ENCODE data around the gene GRIN2A. TPM values are rescaled to one million over a fixed set of nuclear protein-coding genes. Genes with fewer than 3 reads are reported as not detected.

The GRIN2A gene
- polyA plus RNA-seq, 1 donor from 2014 or later, result 0.11 TPM

DNA sequence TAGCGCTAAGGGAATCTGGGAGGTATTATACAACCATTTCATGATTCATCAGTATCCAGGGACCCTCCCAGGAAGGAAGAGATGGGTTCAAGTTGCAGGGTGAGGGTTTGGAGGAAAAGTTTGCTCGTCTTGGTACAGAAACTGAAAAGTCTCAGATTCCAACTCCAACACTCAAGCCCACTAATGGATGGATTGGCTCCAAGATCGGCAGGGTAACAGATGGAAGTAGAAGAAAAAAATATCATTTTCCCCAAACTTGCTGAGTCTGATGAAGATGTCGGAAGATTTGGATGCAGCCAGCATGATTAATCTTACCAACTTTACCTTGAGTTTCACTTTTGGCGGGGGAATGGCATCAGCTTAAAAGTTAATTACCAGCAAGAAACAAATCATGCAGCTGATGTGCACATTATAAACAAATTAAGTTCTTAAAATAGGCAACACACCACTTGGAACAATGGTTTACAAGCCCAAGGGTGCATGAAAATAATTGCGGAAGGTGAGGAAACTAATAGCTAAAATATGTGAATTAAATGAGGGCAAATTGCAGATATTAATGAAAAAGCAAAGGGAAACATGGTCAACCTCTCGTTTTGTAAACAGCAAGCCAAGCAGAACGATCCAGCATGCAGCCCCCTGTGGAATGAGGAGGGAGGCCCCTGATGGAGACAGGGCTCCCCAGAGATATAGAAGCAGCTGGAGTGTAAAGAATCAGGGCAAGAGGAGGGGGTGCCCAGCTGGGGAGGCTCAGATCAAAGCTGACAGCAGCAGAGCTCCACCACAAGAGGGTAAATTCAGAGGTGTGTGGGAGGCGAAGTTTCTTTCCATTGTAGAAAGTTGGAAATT lies 44.1 kb upstream of the GRIN2A start:
- no peak for TF ChIP-seq SMC3 (conservative IDR thresholded peaks at IDR 0.05; ENCODE audit: poor library complexity)
- Histone ChIP-seq H3K27ac (ENCODE audit: low read length) (no peak overlapping the region), H3K4me3 (ENCODE audit: low read length) (no peak overlapping the region)

DNA sequence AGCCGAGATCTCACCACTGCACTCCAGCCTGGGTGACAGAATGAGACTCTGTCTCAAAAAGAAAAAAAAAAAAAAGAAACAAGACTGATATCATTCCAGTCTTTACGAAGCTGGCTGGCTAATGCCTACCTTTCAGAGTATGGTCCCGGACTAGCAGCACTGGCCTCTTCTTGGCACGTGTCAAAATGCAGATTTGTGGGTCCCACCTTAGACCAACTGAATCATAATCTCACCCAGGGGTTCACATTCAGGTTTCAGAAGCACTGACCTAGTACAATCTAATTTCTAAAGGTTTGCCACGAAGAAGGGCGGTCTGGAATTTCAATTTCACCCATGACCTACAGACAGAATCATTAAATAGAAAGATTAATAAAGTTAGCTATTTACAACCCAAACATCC lies 43.4 kb upstream of the GRIN2A start:
- Histone ChIP-seq H3K27ac (ENCODE audit: low read length) (no peak overlapping the region), H3K36me3 (ENCODE audit: insufficient read depth, low read length) (no peaks in the 10 kb centered on the region), H4K20me1 (ENCODE audit: insufficient read depth) (no peaks in the 10 kb centered on the region), H3K9ac (ENCODE audit: low read length) (no peak overlapping the region), H2AFZ (ENCODE audit: low read depth, low read length) (no peak overlapping the region), H3F3A (ENCODE audit: insufficient read depth, low read length, poor library complexity, severe bottlenecking) (no peaks in the 10 kb centered on the region), H3K4me3 (ENCODE audit: low read length) (no peak overlapping the region), H3K9me3 (ENCODE audit: low read length) (no peaks in the 10 kb centered on the region), H3K9me2 (ENCODE audit: insufficient read depth, low read length) (no peaks in the 10 kb centered on the region), H3K27me3 (ENCODE audit: insufficient read depth, low read depth, low read length) (no peaks in the 10 kb centered on the region), H3K79me2 (replicated peaks; ENCODE audit: insufficient read depth, low read length) (no peaks in the 10 kb centered on the region), H3K4me2 (ENCODE audit: low read length) (no peak overlapping the region)
- TF ChIP-seq SMC3 (conservative IDR thresholded peaks at IDR 0.05; ENCODE audit: poor library complexity) (no peak), RAD21 (conservative IDR thresholded peaks at IDR 0.05) (no peak), EP300 (conservative IDR thresholded peaks at IDR 0.05; ENCODE audit: poor library complexity, severe bottlenecking) (no peak), TAF1 (IDR thresholded peaks at IDR 0.05; ENCODE audit: low read depth) (no peak), MXI1 (conservative IDR thresholded peaks at IDR 0.05; ENCODE audit: poor library complexity, severe bottlenecking) (no peak)
- TF ChIP-seq, protein P1, sequence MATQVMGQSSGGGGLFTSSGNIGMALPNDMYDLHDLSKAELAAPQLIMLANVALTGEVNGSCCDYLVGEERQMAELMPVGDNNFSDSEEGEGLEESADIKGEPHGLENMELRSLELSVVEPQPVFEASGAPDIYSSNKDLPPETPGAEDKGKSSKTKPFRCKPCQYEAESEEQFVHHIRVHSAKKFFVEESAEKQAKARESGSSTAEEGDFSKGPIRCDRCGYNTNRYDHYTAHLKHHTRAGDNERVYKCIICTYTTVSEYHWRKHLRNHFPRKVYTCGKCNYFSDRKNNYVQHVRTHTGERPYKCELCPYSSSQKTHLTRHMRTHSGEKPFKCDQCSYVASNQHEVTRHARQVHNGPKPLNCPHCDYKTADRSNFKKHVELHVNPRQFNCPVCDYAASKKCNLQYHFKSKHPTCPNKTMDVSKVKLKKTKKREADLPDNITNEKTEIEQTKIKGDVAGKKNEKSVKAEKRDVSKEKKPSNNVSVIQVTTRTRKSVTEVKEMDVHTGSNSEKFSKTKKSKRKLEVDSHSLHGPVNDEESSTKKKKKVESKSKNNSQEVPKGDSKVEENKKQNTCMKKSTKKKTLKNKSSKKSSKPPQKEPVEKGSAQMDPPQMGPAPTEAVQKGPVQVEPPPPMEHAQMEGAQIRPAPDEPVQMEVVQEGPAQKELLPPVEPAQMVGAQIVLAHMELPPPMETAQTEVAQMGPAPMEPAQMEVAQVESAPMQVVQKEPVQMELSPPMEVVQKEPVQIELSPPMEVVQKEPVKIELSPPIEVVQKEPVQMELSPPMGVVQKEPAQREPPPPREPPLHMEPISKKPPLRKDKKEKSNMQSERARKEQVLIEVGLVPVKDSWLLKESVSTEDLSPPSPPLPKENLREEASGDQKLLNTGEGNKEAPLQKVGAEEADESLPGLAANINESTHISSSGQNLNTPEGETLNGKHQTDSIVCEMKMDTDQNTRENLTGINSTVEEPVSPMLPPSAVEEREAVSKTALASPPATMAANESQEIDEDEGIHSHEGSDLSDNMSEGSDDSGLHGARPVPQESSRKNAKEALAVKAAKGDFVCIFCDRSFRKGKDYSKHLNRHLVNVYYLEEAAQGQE (IDR thresholded peaks at IDR 0.05; ENCODE audit: borderline replicate concordance), result no peak

More for the DNA sequence above, 44.1 kb upstream of the GRIN2A start:
- Histone ChIP-seq H3K9me2 (ENCODE audit: insufficient read depth, low read length) (no peaks in the 10 kb centered on the region), H2AFZ (ENCODE audit: low read depth, low read length) (no peak overlapping the region), H3F3A (ENCODE audit: insufficient read depth, low read length, poor library complexity, severe bottlenecking) (no peaks in the 10 kb centered on the region), H3K9ac (ENCODE audit: low read length) (no peak overlapping the region), H4K20me1 (ENCODE audit: insufficient read depth) (no peaks in the 10 kb centered on the region), H3K4me2 (ENCODE audit: low read length) (no peak overlapping the region), H3K9me3 (ENCODE audit: low read length) (no peaks in the 10 kb centered on the region), H3K27me3 (ENCODE audit: insufficient read depth, low read depth, low read length) (no peaks in the 10 kb centered on the region), H3K36me3 (ENCODE audit: insufficient read depth, low read length) (no peaks in the 10 kb centered on the region), H3K79me2 (replicated peaks; ENCODE audit: insufficient read depth, low read length) (no peaks in the 10 kb centered on the region)

DNA sequence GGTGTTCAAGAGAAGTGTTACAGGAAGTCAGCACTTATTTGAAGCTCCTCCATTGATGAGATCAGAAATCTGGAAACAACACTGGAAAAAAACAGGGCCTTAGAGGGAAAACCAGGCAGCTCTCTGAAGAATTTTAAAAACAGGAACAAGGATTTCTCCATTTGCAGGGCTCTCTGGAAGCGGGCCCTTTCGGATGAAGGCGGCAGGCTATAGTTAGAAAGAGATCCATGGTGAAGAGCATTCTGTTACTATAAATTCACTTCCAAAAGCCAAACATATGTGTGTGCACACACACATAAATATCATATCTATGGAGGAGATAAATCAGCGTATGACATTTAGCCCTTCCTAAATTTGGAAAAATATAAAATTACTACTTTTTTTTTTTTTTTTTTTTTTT lies 42.6 kb upstream of the GRIN2A start:
- no peaks in the 10 kb centered on the region for H3K9me3 ChIP-seq (ENCODE audit: low read length)
- no peak overlapping the region for H3K9ac ChIP-seq (ENCODE audit: low read length)
- H3K79me2 ChIP-seq (replicated peaks; ENCODE audit: insufficient read depth, low read length), result no peaks in the 10 kb centered on the region
- H3K36me3 ChIP-seq (ENCODE audit: insufficient read depth, low read length), result no peaks in the 10 kb centered on the region
- no peaks in the 10 kb centered on the region for H3F3A ChIP-seq (ENCODE audit: insufficient read depth, low read length, poor library complexity, severe bottlenecking)
- no peak overlapping the region for H3K4me3 ChIP-seq (ENCODE audit: low read length)
- TF ChIP-seq TAF1 (IDR thresholded peaks at IDR 0.05; ENCODE audit: low read depth), result no peak
- TF ChIP-seq EZH2 (IDR thresholded peaks at IDR 0.05; ENCODE audit: borderline replicate concordance, insufficient read depth, low read length, poor library complexity, severe bottlenecking), result no peak
- TF ChIP-seq MXI1 (conservative IDR thresholded peaks at IDR 0.05; ENCODE audit: poor library complexity, severe bottlenecking), result no peak
- TF ChIP-seq, protein P2, sequence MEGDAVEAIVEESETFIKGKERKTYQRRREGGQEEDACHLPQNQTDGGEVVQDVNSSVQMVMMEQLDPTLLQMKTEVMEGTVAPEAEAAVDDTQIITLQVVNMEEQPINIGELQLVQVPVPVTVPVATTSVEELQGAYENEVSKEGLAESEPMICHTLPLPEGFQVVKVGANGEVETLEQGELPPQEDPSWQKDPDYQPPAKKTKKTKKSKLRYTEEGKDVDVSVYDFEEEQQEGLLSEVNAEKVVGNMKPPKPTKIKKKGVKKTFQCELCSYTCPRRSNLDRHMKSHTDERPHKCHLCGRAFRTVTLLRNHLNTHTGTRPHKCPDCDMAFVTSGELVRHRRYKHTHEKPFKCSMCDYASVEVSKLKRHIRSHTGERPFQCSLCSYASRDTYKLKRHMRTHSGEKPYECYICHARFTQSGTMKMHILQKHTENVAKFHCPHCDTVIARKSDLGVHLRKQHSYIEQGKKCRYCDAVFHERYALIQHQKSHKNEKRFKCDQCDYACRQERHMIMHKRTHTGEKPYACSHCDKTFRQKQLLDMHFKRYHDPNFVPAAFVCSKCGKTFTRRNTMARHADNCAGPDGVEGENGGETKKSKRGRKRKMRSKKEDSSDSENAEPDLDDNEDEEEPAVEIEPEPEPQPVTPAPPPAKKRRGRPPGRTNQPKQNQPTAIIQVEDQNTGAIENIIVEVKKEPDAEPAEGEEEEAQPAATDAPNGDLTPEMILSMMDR (IDR thresholded peaks at IDR 0.05; ENCODE audit: poor library complexity, severe bottlenecking), result no peak
- TF ChIP-seq SMC3 (conservative IDR thresholded peaks at IDR 0.05; ENCODE audit: poor library complexity), result no peak
- no peak for TF ChIP-seq RAD21 (conservative IDR thresholded peaks at IDR 0.05)
- TF ChIP-seq, protein P1 (IDR thresholded peaks at IDR 0.05; ENCODE audit: borderline replicate concordance), result no peak
- TF ChIP-seq POLR2AphosphoS5 (IDR thresholded peaks at IDR 0.05), result no peak
- TF ChIP-seq EP300 (conservative IDR thresholded peaks at IDR 0.05; ENCODE audit: poor library complexity, severe bottlenecking), result no peak
- no peak overlapping the region for H2AFZ ChIP-seq (ENCODE audit: low read depth, low read length)
- no peak overlapping the region for H3K27ac ChIP-seq (ENCODE audit: low read length)
- no peaks in the 10 kb centered on the region for H4K20me1 ChIP-seq (ENCODE audit: insufficient read depth)
- H3K4me2 ChIP-seq (ENCODE audit: low read length), result no peak overlapping the region
- no peaks in the 10 kb centered on the region for H3K27me3 ChIP-seq (ENCODE audit: insufficient read depth, low read depth, low read length)
- H3K9me2 ChIP-seq (ENCODE audit: insufficient read depth, low read length), result no peaks in the 10 kb centered on the region
